SK-N-MC (cell line): ENCODE results near the gene UTP15.

ENCODE experiments used
- DNase-seq: peaks from one replicate; pipeline ENCODE4 v3.0.0-alpha.2; 2011; ENCODE audit warnings: low read depth, low spot score
- H3K27ac ChIP-seq: fragments of 200-600 bp; sonication (generic); 2 replicates; pipeline ENCODE4 v1.5.1; 2016; ENCODE audit warnings: mixed run types
- H3K36me3 ChIP-seq: fragments of 200-600 bp; sonication (generic); 2 replicates; pipeline ENCODE4 v1.6.1; 2017; ENCODE audit warnings: antibody characterized with exemption, low read length, mixed read lengths; ENCODE audit not compliant: insufficient read depth
- H3K4me3 ChIP-seq: fragments of 200-600 bp; sonication (generic); 2 replicates; pipeline ENCODE4 v1.5.1; 2016
- H3K9ac ChIP-seq: fragments of 200-600 bp; sonication (generic); 2 replicates; pipeline ENCODE4 v1.8.0; 2017; ENCODE audit warnings: mixed run types, mixed read lengths; ENCODE audit not compliant: insufficient read length
- H3K9me3 ChIP-seq: fragments of 200-600 bp; sonication (generic); 2 replicates; pipeline ENCODE4 v1.6.1; 2017; ENCODE audit warnings: low read depth, mild to moderate bottlenecking, antibody characterized with exemption, low read length, moderate library complexity, mixed read lengths
- EZH2 ChIP-seq: fragments of 200-600 bp; sonication (generic); IDR thresholded peaks from one replicate; pipeline ENCODE4 v1.6.1; 2017; ENCODE audit warnings: antibody characterized with exemption
- FOXP2 ChIP-seq: optimal IDR thresholded peaks from 2 replicates; pipeline ENCODE3; 2011; ENCODE audit warnings: mild to moderate bottlenecking, moderate library complexity; ENCODE audit not compliant: insufficient read depth; ENCODE audit errors: extremely low read length, control extremely low read depth
- POLR2AphosphoS5 ChIP-seq: IDR thresholded peaks from 2 replicates; pipeline ENCODE4 v1.6.1; 2012; ENCODE audit warnings: mild to moderate bottlenecking, low read depth, low read length, borderline replicate concordance

The UTP15 gene

GRCh38 chr5:73532195-73532594 is 33.3 kb upstream of the UTP15 start:
- DNase-seq: no peak
- no peak overlapping the region for H3K9ac ChIP-seq
- no peaks in the 10 kb centered on the region for H3K9me3 ChIP-seq
- no peak overlapping the region for H3K4me3 ChIP-seq
- no peaks in the 10 kb centered on the region for H3K36me3 ChIP-seq
- H3K27ac ChIP-seq: no peak overlapping the region
- TF ChIP-seq FOXP2 (no peak), EZH2 (no peak), POLR2AphosphoS5 (no peak)

- no peak for DNase-seq
- no peak overlapping the region for H3K27ac ChIP-seq
- no peaks in the 10 kb centered on the region for H3K36me3 ChIP-seq
- no peak for TF ChIP-seq FOXP2
- TF ChIP-seq EZH2: no peak
- TF ChIP-seq POLR2AphosphoS5: no peak
- H3K9ac ChIP-seq: no peak overlapping the region
- H3K9me3 ChIP-seq: no peaks in the 10 kb centered on the region
- H3K4me3 ChIP-seq: no peak overlapping the region
These were observed 31.4 kb upstream of the UTP15 start for GRCh38 chr5:73534011-73534644.

- no peak overlapping the region for H3K4me3 ChIP-seq
- H3K9me3 ChIP-seq: no peaks in the 10 kb centered on the region
- DNase-seq: no peak
- H3K9ac ChIP-seq: no peak overlapping the region
- TF ChIP-seq FOXP2 (no peak), POLR2AphosphoS5 (no peak), EZH2 (no peak)
- no peaks in the 10 kb centered on the region for H3K36me3 ChIP-seq
- no peak overlapping the region for H3K27ac ChIP-seq
These were observed 30.6 kb upstream of the UTP15 start for GRCh38 chr5:73534971-73535370.

GRCh38 chr5:73539730-73540129 is 25.8 kb upstream of the UTP15 start:
- no peak overlapping the region for H3K27ac ChIP-seq
- DNase-seq: no peak
- no peak for TF ChIP-seq EZH2
- no peak for TF ChIP-seq FOXP2
- TF ChIP-seq POLR2AphosphoS5: no peak
- no peaks in the 10 kb centered on the region for H3K9me3 ChIP-seq
- no peak overlapping the region for H3K9ac ChIP-seq
- H3K4me3 ChIP-seq: no peak overlapping the region
- H3K36me3 ChIP-seq: no peaks in the 10 kb centered on the region

- H3K9ac ChIP-seq: no peak overlapping the region
- H3K36me3 ChIP-seq: no peaks in the 10 kb centered on the region
- H3K27ac ChIP-seq: no peak overlapping the region
- TF ChIP-seq EZH2: no peak
- no peak for TF ChIP-seq FOXP2
- no peak for TF ChIP-seq POLR2AphosphoS5
- no peak for DNase-seq
- no peaks in the 10 kb centered on the region for H3K9me3 ChIP-seq
- H3K4me3 ChIP-seq: no peak overlapping the region
These were observed 25.4 kb upstream of the UTP15 start for GRCh38 chr5:73540192-73540591.

- DNase-seq: no peak
- H3K4me3 ChIP-seq: no peak overlapping the region
- TF ChIP-seq EZH2 (no peak), POLR2AphosphoS5 (no peak), FOXP2 (no peak)
- no peak overlapping the region for H3K9ac ChIP-seq
- no peaks in the 10 kb centered on the region for H3K9me3 ChIP-seq
- no peak overlapping the region for H3K27ac ChIP-seq
- no peaks in the 10 kb centered on the region for H3K36me3 ChIP-seq
These were observed 23.5 kb upstream of the UTP15 start for GRCh38 chr5:73542020-73542419.

- no peaks in the 10 kb centered on the region for H3K9me3 ChIP-seq
- DNase-seq: no peak
- no peak overlapping the region for H3K27ac ChIP-seq
- no peak for TF ChIP-seq FOXP2
- TF ChIP-seq EZH2: no peak
- H3K4me3 ChIP-seq: no peak overlapping the region
- no peak overlapping the region for H3K9ac ChIP-seq
- no peaks in the 10 kb centered on the region for H3K36me3 ChIP-seq
These were observed 20.8 kb upstream of the UTP15 start for GRCh38 chr5:73544429-73545402.

- TF ChIP-seq POLR2AphosphoS5 (no peak), EZH2 (no peak), FOXP2 (no peak)
- H3K27ac ChIP-seq: no peak overlapping the region
- no peak overlapping the region for H3K9ac ChIP-seq
- H3K4me3 ChIP-seq: no peak overlapping the region
- H3K9me3 ChIP-seq: no peaks in the 10 kb centered on the region
- H3K36me3 ChIP-seq: no peaks in the 10 kb centered on the region
- DNase-seq: no peak
These were observed 20.2 kb upstream of the UTP15 start for GRCh38 chr5:73545403-73545779.

- H3K36me3 ChIP-seq: peaks cover 5% of the 10 kb centered on the region; the same call in 1 of the 2 replicates
- no peak for DNase-seq
- H3K9ac ChIP-seq: no peak overlapping the region
- TF ChIP-seq FOXP2 (no peak), POLR2AphosphoS5 (no peak), EZH2 (no peak)
- no peak overlapping the region for H3K27ac ChIP-seq
- H3K9me3 ChIP-seq: no peaks in the 10 kb centered on the region
- H3K4me3 ChIP-seq: no peak overlapping the region
These were observed 15.5 kb upstream of the UTP15 start for GRCh38 chr5:73550016-73550415.
